GM21786 (cell line): ENCODE measurements around the gene LRSAM1.
"Not testable (repeated sequence)": the region's sequence is repeated elsewhere in the genome, so short reads cannot be mapped to it uniquely, and the experiment has no call there.

Experiments used
- ATAC-seq: cut with Tn5 transposase; IDR thresholded peaks from one replicate; pipeline ENCODE4 v1.9.1; 2021; ENCODE audit not compliant: unreplicated experiment

LRSAM1 gene

GRCh38 chr9:127455324-127455992, 4.1 kb downstream of the LRSAM1 start:
- no peak for ATAC-seq

GRCh38 chr9:127457191-127457878, 6.0 kb downstream of the LRSAM1 start:
- no peak for ATAC-seq

DNA sequence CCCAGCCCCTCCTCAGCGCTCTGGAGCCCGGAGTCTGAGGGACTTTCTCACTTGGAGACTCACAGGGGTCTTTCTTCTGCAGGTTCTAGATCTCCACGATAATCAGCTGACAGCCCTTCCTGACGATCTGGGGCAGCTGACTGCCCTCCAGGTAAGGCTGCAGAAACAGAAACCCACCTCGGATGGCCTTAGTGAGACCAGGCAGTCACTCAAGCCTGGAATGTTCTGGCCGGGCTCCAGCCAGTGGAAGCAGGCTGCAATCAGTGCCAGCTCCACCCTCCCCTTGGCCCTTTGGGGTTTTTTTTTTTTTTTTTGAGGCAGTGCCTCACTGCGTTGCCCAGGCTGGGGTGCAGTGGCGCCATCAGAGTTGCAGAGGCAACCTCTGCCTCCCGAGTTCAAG, 7.6 kb downstream of the LRSAM1 start:
- ATAC-seq, result no peak

DNA sequence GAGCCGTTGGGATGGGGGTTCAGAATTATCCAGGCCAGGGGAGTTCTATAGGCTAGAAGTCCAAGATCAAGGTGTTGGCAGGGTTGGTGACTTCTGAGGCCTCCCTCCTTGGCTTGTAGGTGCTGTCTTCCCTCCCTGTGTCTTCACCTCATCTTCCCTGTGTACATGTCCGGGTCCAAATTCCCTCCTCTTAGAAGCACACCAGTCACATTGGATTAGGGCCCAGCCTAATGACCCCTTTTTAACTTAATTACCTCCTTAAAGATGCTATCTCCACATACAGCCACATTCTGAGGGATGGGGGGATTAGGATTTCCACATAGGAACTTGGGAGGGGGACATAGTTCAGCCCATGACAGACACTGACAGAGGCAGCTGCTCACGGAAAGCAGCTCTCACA, 12.1 kb downstream of the LRSAM1 start:
- no peak for ATAC-seq

- no peak for ATAC-seq
These were observed 12.6 kb downstream of the LRSAM1 start for GRCh38 chr9:127463911-127464310.

DNA sequence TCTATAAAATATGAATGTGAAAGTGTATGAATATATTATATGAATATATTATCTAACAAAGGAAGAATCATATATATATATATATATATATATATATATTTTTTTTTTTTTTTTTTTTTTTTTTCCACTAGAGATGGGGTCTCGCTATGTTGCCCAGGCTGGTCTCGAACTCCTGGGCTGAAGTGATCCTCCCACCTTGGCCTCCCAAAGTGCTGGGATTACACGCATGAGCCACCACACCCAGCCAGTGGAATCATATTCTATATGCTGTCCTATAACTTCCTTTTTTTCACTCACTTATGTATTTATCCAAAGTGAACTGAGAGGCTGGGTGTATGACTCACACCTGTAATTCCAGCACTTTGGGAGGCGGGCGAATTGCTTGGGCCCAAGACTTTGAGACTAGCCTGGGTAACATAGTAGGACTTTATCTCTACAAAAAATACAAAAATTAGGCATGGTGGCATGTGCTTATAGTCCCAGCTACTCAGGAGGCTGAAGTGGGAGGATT, 15.2 kb downstream of the LRSAM1 start:
- not testable (repeated sequence) for ATAC-seq

- no peak for ATAC-seq
These were observed 16.3 kb downstream of the LRSAM1 start for GRCh38 chr9:127467621-127468020.

DNA sequence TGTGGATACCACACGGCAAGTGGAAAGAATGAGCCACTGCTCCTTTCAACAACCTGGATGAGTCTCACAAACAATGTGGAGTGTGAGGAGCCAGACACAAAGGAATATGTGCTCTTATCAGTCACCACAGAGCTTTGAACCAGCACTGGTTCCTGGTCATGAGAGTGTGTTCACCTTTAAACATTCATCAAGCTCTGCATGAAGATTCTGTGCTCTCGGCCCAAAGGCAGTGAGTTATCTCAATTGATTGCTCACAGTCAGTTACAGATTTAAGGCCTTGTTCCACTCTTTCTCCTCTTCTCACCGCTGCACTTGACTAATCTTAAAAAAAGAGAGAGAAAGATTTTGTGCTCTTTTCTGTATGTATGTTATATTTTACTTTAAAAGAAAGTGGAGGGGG, 19.4 kb downstream of the LRSAM1 start:
- ATAC-seq, result no peak

- ATAC-seq, result no peak
These were observed 22.2 kb downstream of the LRSAM1 start for GRCh38 chr9:127473501-127473900.

- ATAC-seq, result no peak
These were observed 22.6 kb downstream of the LRSAM1 start for GRCh38 chr9:127473932-127474331.

DNA sequence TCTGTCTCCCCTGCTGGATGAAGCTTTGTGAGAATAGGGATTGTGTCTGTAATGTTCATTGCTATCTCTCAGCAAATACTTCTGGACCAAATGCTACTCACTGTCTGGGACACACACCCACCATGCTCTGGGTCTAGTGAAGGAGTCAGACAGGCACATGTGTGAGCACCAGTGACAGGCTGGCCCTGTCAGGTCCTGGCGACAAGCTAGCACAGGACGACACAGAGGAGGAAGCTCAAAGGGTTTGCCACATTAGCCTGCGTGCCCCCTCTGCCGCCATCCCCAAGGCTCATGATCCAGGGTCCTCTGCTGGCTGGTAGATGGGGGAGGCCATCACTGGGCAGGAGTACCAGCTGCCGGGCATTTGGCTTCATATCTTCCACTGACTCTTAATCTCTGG, 23.3 kb downstream of the LRSAM1 start:
- ATAC-seq, result no peak

DNA sequence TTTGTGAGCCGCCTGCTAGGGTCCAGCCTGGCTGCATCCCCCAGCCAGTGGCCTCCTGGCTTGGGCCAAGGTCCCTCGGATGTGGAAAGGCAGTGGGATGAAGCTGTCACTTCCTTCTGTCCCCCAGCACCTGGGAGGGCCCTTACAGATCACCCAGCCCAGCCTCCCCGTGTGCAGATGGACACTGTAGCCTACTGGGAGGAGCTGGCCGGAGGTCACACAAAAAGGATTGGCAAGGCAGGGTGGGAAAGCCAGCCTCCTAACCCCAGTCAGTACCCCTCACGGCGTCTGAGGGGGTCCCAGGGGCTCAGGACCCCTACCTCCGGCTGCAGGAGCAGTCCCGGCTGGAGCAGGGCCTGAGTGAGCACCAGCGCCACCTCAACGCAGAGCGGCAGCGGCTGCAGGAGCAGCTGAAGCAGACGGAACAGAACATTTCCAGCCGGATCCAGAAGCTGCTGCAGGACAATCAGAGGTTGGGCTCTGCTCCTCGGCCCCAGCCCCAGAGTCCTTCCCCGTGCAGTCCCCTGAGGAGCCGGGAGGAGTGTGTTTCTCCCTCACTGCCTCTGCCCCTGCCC, 28.3 kb downstream of the LRSAM1 start:
- ATAC-seq, result no peak

GRCh38 chr9:127482662-127483061, 31.4 kb downstream of the LRSAM1 start:
- no peak for ATAC-seq

GRCh38 chr9:127485995-127486394, 34.7 kb downstream of the LRSAM1 start:
- ATAC-seq, result no peak

- no peak for ATAC-seq
These were observed 37.6 kb downstream of the LRSAM1 start for GRCh38 chr9:127488946-127489345.

DNA sequence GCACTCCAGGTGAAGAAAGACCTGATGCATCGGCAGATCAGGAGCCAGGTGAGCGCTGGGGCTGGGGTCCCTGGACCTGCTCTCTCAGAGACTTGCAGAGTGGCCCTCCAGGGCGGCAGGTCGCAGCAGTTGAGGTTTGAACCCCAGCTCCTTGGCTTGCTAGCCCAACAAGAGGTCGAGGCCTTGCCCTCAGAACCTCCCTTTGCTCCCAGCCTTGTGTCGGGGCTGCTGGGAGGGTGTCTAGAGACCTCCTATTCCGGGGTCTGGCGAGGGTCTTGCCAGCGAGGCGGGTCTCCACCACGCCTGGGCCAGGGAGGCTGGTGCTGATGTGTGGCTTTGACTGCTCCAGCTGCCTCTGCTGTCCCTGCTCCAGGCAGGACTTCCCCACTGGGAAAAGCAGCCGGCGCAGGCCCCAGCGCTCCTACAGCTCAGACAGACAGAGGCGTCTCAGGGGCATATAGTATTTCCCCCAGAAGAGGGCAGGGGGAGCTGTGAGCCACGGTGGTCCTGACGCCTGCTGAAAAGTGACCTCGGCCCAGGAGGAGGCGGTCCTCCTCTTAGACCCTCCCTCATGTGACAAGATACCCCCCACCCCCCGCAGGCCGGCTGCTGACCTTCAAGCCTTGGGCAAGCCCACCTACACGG, 38.3 kb downstream of the LRSAM1 start:
- ATAC-seq, result no peak

GRCh38 chr9:127490535-127491230, 39.4 kb downstream of the LRSAM1 start:
- ATAC-seq, result no peak

DNA sequence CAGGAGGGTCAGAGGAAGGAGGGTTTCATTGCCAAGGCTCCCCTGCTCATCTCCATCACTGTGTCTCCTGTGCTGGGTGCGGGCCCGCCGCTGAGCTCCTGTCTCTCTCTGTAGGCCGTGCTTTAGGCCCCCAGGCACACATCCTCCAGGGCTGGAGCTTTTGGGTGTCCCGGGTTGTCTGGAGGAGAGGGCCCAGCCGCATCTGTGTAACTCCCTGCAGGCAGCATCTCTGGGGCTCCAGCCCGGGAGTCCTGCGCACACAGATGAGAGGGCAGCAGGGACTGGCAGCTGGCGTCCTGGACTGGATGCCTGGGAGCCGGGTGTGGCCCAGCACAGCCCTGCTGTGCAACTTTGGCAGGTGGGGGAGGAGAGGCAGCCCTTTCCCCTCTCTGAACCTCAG, 40.2 kb downstream of the LRSAM1 start:
- no peak for ATAC-seq

DNA sequence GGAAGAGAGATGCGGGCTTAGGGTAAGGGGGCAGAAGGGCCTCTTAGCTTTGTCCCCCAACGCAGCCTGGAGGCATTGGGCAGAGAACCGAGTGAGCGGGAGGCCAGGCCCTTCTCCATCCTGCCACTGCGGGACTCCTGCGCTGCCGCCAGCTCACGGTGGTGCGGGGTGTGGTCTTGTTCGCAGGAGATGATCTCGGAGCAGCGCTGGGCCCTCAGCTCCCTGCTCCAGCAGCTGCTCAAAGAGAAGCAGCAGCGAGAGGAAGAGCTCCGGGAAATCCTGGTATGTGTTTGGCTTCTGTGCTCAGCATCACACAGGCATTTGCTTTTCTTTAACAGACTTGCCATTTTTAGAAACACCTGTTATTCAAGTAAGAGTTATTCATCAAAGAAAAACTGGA, 41.3 kb downstream of the LRSAM1 start:
- ATAC-seq, result no peak

DNA sequence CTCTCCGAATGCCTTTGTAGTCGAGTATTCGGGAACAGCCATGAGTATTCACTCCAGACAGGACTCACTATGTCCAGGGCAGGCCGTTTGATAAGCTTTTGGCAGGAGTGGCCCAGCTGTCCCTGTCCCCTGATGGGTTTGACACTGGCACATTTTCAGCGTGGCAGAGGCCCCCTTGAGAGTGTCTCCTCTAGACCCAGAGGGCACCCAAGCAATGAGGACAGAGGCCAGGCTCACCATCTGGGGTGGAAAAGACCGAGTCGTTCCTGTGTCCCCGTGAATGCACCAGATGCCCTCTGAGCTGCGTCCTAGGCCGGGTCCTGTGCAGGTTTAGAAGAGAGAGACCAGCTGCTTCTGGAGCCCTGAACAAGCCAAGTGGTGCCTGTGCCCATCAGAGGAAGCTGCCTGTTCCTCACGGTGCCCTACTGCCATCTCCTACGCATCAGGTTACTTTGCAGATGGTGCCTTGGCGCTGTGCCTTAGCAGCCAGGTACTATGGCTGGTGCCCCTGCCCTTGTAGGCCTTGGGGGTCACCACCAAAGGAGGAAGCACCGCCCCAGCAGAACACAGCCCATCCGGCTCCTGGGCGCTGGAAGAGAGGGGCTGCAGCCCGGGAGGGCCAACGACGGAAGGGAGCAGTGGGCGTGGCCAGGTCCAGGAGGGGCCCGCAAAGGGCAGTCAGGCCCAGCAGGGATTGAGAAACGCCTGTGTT, 42.4 kb downstream of the LRSAM1 start:
- no peak for ATAC-seq

DNA sequence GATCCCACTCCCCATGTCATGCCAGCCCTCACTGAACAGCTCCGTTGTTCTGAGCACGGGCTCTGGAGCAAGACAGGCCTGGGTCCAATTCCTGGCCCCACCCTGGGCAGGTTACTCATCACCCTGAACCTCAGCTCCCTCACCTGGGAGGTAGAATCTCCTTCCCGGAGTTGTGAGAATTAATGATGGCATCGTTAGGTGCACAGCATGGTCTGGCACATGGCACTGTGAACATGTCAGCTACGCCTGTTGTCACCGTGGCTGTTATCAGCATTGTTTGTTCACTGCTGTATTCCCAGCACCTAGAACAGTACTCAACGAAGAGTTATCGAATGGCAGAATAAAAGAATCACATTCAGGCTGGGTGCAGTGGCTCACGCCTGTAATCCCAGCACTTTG, 43.0 kb downstream of the LRSAM1 start:
- ATAC-seq, result no peak
